HG03060 (cell line): ENCODE data around the gene TIMD4.
A peak's percentile ranks its signal among the peaks of the same experiment; 100 is the strongest.
"Not testable (repeated sequence)": the region's sequence is repeated elsewhere in the genome, so short reads cannot be mapped to it uniquely, and the experiment has no call there.

Source experiments
- ATAC-seq: cut with Tn5 transposase; IDR thresholded peaks from one replicate; pipeline ENCODE4 v1.9.1; 2021; ENCODE audit warnings: low read depth, moderate number of reproducible peaks; ENCODE audit not compliant: unreplicated experiment

TIMD4 gene

DNA sequence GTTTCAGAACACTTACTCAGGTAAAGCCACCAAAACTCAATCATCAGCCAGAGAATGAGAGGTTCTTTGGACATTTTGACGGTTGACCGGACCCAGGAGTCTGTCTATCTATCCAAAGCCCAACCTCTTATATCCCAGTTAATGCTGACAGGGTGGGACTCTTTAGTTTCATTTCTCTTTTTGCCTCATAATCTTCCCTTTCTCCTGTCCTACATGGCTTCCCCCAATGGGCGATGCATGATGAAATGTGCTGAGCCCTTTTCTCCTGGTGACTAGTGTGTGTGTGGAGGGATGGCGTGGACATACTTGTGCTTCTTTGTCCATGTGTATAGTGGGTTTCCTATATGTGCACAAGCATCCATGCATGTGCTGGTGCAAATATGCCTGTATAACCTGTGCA, at the start of gene TIMD4:
TSS of gene TIMD4 (minus strand) at position 102 of the 400 bp plus-strand sequence. CDS start at position 74, 28 bp downstream.
- no peak for ATAC-seq

- no peak for ATAC-seq
These were observed 43.2 kb upstream of the TIMD4 start for GRCh38 chr5:157006262-157006661.

- no peak for ATAC-seq
These were observed 42.0 kb upstream of the TIMD4 start for GRCh38 chr5:157004893-157005551.

GRCh38 chr5:156991714-156992113, 28.7 kb upstream of the TIMD4 start:
- no peak for ATAC-seq

- ATAC-seq: no peak
These were observed 21.0 kb upstream of the TIMD4 start for GRCh38 chr5:156984064-156984463.

GRCh38 chr5:156981481-156981880, 18.5 kb upstream of the TIMD4 start:
- no peak for ATAC-seq

- no peak for ATAC-seq
These were observed 11.3 kb upstream of the TIMD4 start for GRCh38 chr5:156974328-156974727.

- ATAC-seq: no peak
These were observed 9.0 kb upstream of the TIMD4 start for GRCh38 chr5:156971848-156972525.

DNA sequence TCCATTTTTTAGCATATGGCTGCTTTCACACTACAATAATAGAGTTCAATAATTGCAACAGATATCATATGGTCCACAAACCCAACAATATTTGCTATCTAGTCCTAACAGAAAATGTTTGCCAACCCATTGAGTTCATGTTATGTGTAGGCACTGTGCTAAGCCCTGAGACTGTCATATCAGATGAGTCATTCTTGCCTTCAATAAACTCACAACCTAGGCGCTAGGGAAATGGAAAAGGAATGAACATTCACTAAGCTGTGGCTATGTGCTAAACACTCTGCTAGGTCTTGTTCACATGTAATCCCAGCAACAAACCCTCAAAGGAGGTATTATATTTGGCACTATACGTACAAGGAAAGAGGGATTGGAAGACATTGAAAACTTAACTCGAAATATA, 8.4 kb upstream of the TIMD4 start:
- ATAC-seq: no peak

DNA sequence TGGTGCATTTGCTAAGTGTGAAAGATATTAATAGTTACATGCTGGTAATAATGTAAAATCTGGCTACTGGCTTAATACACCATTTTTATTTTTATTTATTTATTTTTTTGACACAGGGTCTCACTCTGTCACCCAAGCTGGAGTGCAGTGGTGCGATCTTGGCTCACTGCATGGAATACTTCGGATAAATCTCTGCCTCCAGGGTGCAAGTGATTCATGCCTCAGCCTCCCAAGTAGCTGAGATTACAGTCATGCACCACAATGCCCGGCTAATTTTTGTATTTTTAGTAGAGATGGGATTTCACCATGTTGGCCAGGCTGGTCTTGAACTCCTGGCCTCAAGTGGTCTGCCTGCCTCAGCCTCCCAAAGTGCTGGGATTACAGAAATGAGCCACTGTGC, 4.4 kb upstream of the TIMD4 start:
- ATAC-seq: not testable (repeated sequence)

GRCh38 chr5:156956321-156956720, 6.7 kb downstream of the TIMD4 start:
- no peak for ATAC-seq

DNA sequence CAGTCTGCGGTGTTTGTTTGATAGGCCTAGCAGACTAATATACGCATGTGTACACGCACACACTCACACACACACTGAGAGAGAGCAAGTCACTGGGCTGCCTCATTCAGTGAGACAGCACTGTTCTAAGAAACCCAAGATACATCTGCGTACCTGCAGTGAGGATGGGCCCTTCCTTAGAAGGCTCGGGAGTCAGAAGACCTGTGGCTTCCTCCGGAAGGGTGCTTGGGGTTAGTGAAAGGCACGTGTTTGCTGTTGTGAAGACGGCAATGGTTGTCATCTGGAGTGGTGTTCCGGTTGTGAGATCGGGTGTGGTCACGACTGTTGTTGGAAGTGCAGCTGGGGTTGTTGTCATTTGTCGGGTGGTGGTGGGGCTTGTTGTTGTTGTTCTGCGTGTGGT, 11.7 kb downstream of the TIMD4 start:
- no peak for ATAC-seq

DNA sequence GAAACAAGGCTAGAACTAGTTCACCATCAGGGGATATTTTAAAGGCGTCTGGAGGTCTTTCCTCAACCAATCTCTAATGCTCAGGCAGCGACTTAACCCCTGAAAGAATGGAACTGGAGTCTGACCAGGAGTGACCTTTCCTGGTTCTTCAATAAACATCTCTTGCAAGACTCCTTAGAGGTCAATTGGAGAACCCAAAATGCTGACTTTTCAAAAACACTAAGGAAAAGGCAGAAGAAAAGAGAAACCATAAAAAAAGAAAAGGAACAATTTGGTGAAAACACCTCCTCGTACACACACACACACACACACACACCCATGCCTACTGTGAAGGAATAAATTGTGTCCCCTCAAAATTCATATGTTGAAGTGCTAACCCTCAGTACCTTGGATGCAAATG, 12.3 kb downstream of the TIMD4 start:
- ATAC-seq: no peak

DNA sequence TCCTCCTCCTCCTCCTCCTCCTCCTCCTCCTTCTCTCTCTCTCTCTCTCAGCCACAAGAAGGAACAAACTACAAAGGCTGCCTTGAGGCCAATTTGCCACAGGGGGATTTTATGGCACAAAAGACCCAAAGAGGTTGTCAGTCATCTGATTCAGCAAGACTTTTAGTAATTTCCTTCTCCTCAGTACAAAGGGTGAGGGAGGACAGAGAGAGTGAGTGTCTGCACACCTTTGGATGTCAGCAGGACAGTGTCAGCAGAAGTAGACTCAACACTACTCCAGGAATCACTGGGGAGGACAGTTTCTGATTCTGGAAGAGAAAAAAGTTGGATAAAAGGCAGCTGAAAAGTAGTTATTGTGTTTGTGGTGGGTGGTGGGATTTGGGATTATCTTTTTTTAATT, 13.6 kb downstream of the TIMD4 start:
- no peak for ATAC-seq

GRCh38 chr5:156947925-156948324, 15.1 kb downstream of the TIMD4 start:
- no peak for ATAC-seq

DNA sequence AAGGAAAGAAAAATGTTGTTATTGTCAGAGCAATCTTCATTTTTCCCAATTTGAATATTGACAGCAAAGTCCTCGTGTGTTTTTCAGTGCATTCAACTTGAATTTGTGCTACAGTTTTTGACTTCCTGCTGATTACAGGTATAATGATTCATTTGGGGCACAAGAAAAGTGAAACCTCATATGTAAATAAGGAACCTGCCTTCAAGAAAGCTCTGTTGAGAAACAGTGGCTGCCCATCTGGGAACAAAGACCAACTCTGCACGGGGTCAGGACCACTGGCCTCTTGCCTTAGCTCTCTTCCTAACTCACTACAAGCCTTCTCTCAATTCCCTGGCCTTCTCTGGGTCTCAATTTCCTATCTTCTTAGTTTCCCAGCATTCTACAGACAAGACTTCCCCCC, 21.0 kb downstream of the TIMD4 start:
- peak; percentile 97 for ATAC-seq

DNA sequence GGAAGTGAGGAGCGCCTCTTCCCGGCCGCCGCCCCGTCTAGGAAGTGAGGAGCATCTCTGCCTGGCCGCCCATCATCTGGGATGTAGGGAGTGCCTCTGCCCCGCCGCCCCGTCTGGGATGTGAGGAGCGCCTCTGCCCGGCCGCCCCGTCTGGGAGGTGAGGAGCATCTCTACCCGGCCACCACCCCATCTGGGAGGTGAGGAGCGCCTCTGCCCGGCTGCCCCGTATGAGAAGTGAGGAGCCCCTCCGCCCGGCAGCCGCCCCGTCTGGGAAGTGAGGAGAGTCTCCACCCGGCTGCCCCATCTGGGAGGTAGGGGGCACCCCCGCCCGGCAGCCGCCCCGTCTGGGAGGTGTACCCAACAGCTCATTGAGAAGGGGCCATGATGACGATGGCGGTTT, 22.6 kb downstream of the TIMD4 start:
- ATAC-seq: not testable (repeated sequence)

- ATAC-seq: no peak
These were observed 26.1 kb downstream of the TIMD4 start for GRCh38 chr5:156936972-156937371.

DNA sequence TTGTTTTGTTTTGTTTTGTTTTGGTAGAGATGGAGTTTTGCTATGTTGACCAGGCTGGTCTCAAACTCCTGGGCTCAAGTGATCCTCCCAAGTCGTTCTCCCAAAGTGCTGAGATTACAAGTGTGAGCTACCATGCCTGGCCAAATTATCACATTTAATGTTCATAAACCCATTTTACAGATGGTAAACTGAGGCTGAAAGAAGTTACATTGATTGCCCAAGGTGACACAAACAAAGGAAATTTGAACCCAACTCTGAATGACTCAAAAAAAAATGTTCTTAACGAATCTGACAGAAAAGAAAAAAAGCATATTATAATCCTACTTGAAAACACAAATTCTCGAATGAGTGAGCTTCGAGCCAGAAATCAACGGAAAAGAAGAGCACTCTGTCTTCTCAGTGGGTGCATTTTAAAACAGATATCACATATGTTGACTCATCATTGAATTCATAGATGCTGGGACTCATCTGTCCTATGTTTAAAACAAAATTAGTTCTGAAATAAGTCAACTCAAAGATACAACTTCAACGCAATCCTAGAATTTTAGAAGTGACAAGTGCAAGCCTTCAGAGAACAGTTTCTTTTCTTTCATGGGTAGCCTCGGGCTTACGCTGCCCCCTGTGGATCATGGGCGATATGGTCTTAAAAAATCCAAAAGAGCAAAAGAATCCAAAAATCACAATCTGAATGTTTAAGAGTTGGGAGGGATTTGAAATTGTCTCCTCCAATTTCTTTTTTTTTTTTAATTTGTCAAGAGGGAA, 28.4 kb downstream of the TIMD4 start:
- no peak for ATAC-seq

DNA sequence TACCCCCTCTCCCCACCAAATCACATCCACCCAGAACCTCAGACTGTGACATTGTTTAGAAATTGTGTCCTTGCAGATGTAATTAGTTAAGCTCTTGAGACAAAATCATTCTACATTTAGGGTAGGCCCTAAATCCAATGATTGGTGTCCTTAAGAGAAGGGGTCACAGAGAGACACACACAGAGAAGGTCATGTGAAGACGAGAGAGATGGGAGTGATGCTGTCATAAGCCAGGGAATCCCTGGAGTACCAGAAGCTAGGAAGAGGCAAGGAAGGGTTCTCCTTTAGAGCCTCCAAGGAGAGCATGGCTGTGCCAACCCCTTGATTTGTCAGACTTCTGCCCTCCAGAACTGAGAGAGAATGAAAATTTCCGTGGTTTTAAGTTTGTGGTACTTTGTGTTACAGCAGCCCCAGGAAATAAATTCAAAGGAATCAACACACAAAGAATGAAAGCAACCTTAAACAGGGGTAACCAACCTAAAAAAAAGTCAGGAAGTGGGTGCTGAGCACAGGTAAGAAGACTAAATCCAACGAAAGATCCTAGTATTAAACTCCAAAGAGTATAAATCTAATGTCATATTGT, 33.6 kb downstream of the TIMD4 start:
- ATAC-seq: no peak

DNA sequence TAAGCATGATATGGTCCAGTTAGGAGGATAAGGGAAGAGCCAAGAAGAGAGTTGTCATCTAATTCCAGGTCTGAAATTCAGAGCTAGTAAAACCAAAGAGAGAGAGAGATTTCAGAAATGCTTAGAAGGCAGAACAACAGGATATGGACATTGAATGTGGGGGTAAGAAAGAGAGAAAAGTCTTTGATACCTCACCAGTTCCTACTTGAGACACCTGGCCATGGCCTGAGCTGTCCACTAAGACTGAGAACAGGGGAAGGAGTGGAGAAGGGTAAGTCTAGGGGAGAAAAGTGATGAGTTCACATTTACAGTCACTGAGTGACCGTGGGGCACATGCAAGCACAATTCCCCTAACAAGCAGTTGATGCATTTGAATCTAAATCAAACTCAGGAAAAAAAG, 35.5 kb downstream of the TIMD4 start:
- no peak for ATAC-seq
